IPS-NIHi11 (cell line): ENCODE measurements around the gene ZIC3.
A peak's percentile ranks its signal among the peaks of the same experiment; 100 is the strongest.

ENCODE experiments used
- DNase-seq: peaks from one replicate; pipeline ENCODE4 v3.0.0; 2012; ENCODE audit warnings: mixed read lengths, low spot score

ZIC3 gene

DNA sequence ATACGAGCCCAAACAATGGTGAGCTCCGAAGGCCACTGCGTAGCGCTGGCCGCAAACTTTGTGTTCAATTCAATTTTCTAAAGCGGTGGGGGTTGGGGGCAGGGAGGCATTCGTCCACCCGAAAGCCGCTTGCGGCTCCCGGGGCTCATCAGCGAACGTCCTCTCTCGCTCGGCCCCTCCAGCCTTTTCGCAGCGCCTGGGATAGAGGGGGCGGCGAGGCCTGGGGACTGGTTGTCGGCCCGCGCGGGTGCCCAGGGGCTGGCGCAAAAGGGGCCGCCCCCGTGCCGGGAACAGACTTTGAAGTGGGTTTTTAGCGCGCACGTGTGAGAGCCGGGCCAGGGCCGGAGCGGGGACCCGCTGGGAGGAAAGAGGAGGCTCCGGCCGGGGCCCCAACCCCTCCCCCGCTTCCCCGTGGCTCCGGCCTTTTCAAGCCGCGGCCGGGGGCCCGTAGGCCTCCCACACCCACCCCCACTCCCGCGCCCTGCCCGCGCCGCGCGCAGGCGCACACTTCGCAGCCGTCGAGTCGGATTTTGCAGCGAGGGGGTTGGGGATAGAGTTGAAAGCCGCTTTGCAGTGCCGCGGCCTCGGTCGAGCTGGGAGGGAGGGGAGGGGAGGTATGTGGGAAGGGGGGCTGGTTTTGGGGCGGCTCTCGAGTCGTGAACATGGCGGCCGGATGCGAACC is 8.3 kb downstream of the ZIC3 start:
- peak; percentile 39 for DNase-seq

DNA sequence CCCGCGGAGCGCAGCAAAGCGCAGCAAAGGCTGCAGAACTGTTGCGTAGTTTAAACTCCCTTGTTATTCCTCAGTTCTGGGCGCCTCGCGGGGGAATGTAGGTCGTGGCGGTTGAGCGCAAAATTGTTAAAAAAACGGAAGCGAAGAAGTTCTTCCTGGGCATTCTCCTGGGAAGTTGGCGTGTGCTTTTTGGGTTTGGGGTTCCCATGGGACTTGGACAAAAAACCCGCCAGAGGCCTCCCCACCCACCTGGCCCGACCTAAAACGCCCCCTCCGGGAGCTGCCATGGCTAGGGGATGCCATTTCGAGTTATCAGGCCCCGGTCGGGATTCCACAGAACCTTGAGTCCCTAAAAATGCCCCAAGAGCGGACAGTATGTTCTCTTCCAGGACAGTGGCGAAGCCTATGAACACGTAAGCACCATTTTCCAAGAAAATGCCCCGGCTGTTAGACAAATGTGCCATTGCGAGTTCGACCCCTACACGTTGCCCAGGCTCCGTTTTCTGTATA is 8.9 kb downstream of the ZIC3 start:
- no peak for DNase-seq

DNA sequence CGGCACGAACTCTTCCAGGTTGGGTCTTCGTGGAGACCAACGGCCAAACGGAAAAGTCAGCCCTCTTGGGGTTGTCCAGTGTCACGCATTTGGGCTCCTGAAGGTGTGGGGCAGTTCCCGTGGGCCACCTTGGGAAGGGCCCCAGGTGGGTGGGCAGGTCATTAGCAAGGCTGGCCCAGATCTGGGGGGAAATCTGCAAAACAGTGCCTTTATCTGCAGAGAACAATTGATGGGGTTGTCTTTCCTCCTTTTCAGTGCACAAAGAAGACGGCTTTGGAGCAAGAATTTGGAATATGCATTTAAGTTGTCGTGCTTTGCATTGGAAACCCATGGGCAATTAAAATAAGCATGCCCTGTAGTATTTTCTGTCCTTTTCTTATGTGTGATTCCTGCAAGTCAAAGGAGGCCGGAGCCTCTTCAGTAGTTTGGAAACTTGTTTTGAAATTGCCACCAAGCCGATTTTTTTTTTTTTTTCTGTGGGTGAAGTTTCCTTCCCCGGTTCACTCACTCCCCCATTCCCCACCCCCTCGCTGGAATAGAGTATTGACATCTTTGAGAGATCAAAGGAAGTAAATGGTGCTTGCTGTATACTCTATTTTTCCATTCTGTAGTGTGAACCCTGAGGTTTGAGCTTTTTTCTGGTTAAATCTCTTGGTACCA is 9.8 kb downstream of the ZIC3 start:
- DNase-seq, result no peak

DNA sequence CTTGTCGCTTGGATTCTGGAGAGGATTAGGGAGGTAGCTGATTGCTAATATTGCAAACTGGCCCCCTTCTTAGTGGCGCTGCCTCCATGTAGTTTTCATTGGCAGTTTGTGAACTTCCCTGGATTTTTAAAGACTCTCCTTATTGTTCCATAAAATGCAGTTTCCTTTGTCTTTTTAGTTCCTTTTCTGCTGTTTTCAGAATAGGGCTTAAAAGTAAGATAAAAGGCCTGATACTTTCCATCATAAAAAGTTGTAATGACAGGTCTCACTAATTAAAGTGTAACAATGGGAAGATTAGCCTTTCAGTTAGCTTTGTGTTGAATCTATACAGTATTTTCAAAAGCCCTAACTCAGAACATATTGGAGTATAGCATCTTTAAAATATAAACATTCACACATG is 21.2 kb downstream of the ZIC3 start:
- DNase-seq, result no peak

- DNase-seq, result no peak
These were observed 34.8 kb downstream of the ZIC3 start for GRCh38 chrX:137600769-137601168.
